GM12892 (cell line): ENCODE results near the gene SNED1.

Experiments used
- POLR2A ChIP-seq: IDR thresholded peaks from 2 replicates; pipeline ENCODE4 v1.6.1; 2011; ENCODE audit warnings: low read depth, low read length, control low read depth
- TAF1 ChIP-seq: IDR thresholded peaks from 2 replicates; pipeline ENCODE4 v1.6.1; 2011; ENCODE audit warnings: low read depth, mild to moderate bottlenecking, control low read depth, low read length, borderline replicate concordance

DNA sequence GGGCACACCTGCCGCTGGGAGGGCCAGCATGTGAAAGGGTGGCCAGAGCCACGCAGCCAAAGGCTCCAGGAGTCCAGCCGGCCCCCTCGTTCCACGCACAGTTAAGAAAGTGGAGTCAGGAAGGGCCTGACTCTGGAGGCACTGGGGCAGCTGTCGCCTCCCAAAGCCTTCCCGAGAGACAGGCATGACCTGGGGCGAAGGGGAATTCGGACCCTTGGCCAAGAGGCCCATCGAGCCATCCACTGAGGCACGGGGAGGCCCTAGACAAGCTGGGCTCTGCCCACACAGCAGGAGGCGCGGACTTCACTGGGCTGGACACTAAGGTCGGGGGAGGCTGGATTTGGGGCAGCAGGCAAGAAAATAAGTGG, 38.5 kb upstream of the SNED1 start:
- TF ChIP-seq TAF1 = no peak
- TF ChIP-seq POLR2A = no peak
